H1 (cell line): ENCODE data around the gene RHOC. TPM values are rescaled to one million over a fixed set of nuclear protein-coding genes. Genes with fewer than 3 reads are reported as not detected.

Experiments used
- CTCF ChIA-PET: fragments of 300-600 bp; sonication (Branson Sonifier 250); formaldehyde crosslinking; loops from one replicate; lab custom pipeline; 2021; ENCODE audit not compliant: partially characterized antibody; lab: Charles Lee
- POLR2A ChIA-PET: fragments of 300-600 bp; sonication (Branson Sonifier 250); formaldehyde crosslinking; loops from one replicate; lab custom pipeline; 2021; ENCODE audit warnings: inconsistent platforms; ENCODE audit not compliant: partially characterized antibody; lab: Charles Lee
- DNase-seq, 2 experiments: peaks; one replicate each; pipeline versions ENCODE4 v3.0.0 to v3.0.0-alpha.2; 2010 to 2022; ENCODE audit warnings: low spot score in 2 of 2, low read depth in 1 of 2, mixed read lengths in 1 of 2
- FAIRE-seq: peaks from 2 replicates; lab custom pipeline; 2011; peaks lifted over from hg19 to GRCh38; lab: Jason Lieb, UNC
- H2AFZ ChIP-seq: 2 replicates; pipeline ENCODE4 v1.8.1; 2012; ENCODE audit warnings: low read length, inconsistent platforms
- H2AK5ac ChIP-seq: 2 replicates; pipeline ENCODE4 v1.6.1; 2013; ENCODE audit warnings: low read depth, low read length
- H2BK120ac ChIP-seq: replicated peaks from 2 replicates; pipeline ENCODE3; 2013; ENCODE audit warnings: low read depth, low read length, inconsistent platforms
- H2BK12ac ChIP-seq: 2 replicates; pipeline ENCODE4 v1.6.1; 2013; ENCODE audit warnings: low read depth, low read length
- H2BK15ac ChIP-seq: 2 replicates; pipeline ENCODE4 v1.6.1; 2013; ENCODE audit warnings: low read length
- H2BK20ac ChIP-seq: 2 replicates; pipeline ENCODE4 v1.6.1; 2013; ENCODE audit warnings: low read length
- H2BK5ac ChIP-seq: 2 replicates; pipeline ENCODE4 v1.6.1; 2013; ENCODE audit warnings: low read depth, low read length
- H3K14ac ChIP-seq: 2 replicates; pipeline ENCODE4 v1.6.1; 2013; ENCODE audit warnings: inconsistent platforms; ENCODE audit not compliant: insufficient read length
- H3K18ac ChIP-seq: 2 replicates; pipeline ENCODE4 v1.6.1; 2013; ENCODE audit warnings: low read length; ENCODE audit errors: extremely low read depth
- H3K23ac ChIP-seq: 2 replicates; pipeline ENCODE4 v1.6.1; 2013; ENCODE audit warnings: inconsistent platforms; ENCODE audit not compliant: insufficient read length
- H3K23me2 ChIP-seq: 2 replicates; pipeline ENCODE4 v1.6.1; 2013; ENCODE audit warnings: low read depth, low read length
- H3K27ac ChIP-seq: 2 replicates; pipeline ENCODE4 v1.6.1; 2011; ENCODE audit warnings: low read depth, low read length, inconsistent platforms
- H3K27me3 ChIP-seq, 4 experiments: replicated peaks in 1 of 4; 1 replicate in 1 of 4; 2 replicates in 3 of 4; pipeline versions ENCODE4 v1.6.1 to v1.8.1; 2011 to 2013; ENCODE audit warnings: low read length in 3 of 4, mild to moderate bottlenecking in 3 of 4, inconsistent platforms in 2 of 4, mixed read lengths in 2 of 4, moderate library complexity in 1 of 4; ENCODE audit not compliant: control insufficient read depth in 3 of 4, insufficient read depth in 3 of 4; ENCODE audit errors: extremely low read depth in 1 of 4
- H3K36me3 ChIP-seq, 4 experiments: 2 replicates each; pipeline versions ENCODE4 v1.6.1 to v1.8.1; 2011 to 2013; ENCODE audit warnings: mild to moderate bottlenecking in 4 of 4, low read length in 3 of 4, moderate library complexity in 2 of 4, control low read depth in 1 of 4, inconsistent platforms in 1 of 4; ENCODE audit not compliant: insufficient read depth in 4 of 4, control insufficient read depth in 2 of 4
- H3K4ac ChIP-seq: replicated peaks from 2 replicates; pipeline ENCODE3; 2013; ENCODE audit warnings: low read length, low read depth, mixed read lengths, inconsistent platforms; ENCODE audit not compliant: insufficient read length
- H3K4me1 ChIP-seq, 4 experiments: replicated peaks in 1 of 4; 1 replicate in 1 of 4; 2 replicates in 3 of 4; pipeline versions ENCODE4 v1.6.1 to v1.8.1; 2011 to 2013; ENCODE audit warnings: low read length in 3 of 4, inconsistent platforms in 2 of 4, mixed read lengths in 1 of 4; ENCODE audit not compliant: insufficient read depth in 4 of 4, control insufficient read depth in 3 of 4
- H3K4me2 ChIP-seq, 2 experiments: 2 replicates each; pipeline versions ENCODE4 v1.6.1 to v1.8.1; 2011 to 2013; ENCODE audit warnings: low read depth in 2 of 2, low read length in 2 of 2, control low read depth in 1 of 2, inconsistent platforms in 1 of 2, mild to moderate bottlenecking in 1 of 2; ENCODE audit not compliant: insufficient read depth in 1 of 2
- H3K4me3 ChIP-seq, 4 experiments: fragments of 200-600, 300-600 bp in 1 of 4; sonication (generic), shearing (Covaris generic), sonication (Bioruptor Twin) in 1 of 4; 2 replicates each; pipeline versions ENCODE4 v1.5.1 to v1.8.1; 2011 to 2016; ENCODE audit warnings: low read length in 4 of 4, low read depth in 3 of 4, control low read depth in 2 of 4, inconsistent platforms in 2 of 4, mild to moderate bottlenecking in 2 of 4, mixed read lengths in 1 of 4, moderate library complexity in 1 of 4; ENCODE audit not compliant: insufficient read depth in 2 of 4; ENCODE audit errors: extremely low read depth in 1 of 4
- H3K56ac ChIP-seq: replicated peaks from 2 replicates; pipeline ENCODE3; 2013; ENCODE audit warnings: low read depth, mild to moderate bottlenecking, mixed read lengths, low read length, inconsistent platforms; ENCODE audit not compliant: insufficient read length
- H3K79me1 ChIP-seq: 2 replicates; pipeline ENCODE4 v1.6.1; 2013; ENCODE audit warnings: low read depth, low read length, control low read depth
- H3K79me2 ChIP-seq, 2 experiments: 2 replicates each; pipeline versions ENCODE4 v1.6.1 to v1.8.1; 2012 to 2013; ENCODE audit warnings: low read length in 2 of 2, mild to moderate bottlenecking in 2 of 2, inconsistent platforms in 1 of 2; ENCODE audit not compliant: insufficient read depth in 2 of 2, control insufficient read depth in 1 of 2
- H3K9ac ChIP-seq, 4 experiments: replicated peaks in 1 of 4; 1 replicate in 1 of 4; 2 replicates in 3 of 4; pipeline versions ENCODE4 v1.6.1 to v1.8.1; 2011 to 2013; ENCODE audit warnings: low read depth in 3 of 4, low read length in 3 of 4, control low read depth in 2 of 4, mild to moderate bottlenecking in 2 of 4, moderate library complexity in 2 of 4, inconsistent platforms in 1 of 4; ENCODE audit errors: extremely low read depth in 1 of 4
- H3K9me3 ChIP-seq, 2 experiments: 2 replicates each; pipeline versions ENCODE4 v1.6.1 to v1.8.1; 2012 to 2013; ENCODE audit warnings: mild to moderate bottlenecking in 2 of 2, moderate library complexity in 2 of 2, control low read depth in 1 of 2, inconsistent platforms in 1 of 2, low read depth in 1 of 2, low read length in 1 of 2, mixed read lengths in 1 of 2; ENCODE audit not compliant: insufficient read depth in 2 of 2
- H4K20me1 ChIP-seq, 2 experiments: replicated peaks in 1 of 2; 2 replicates each; pipeline versions ENCODE3 to v1.8.1; 2011 to 2013; ENCODE audit warnings: inconsistent platforms in 2 of 2, low read length in 2 of 2, mild to moderate bottlenecking in 1 of 2; ENCODE audit not compliant: insufficient read depth in 2 of 2, control insufficient read depth in 1 of 2
- H4K5ac ChIP-seq: 2 replicates; pipeline ENCODE4 v1.6.1; 2013; ENCODE audit warnings: low read length, low read depth, mixed read lengths, inconsistent platforms; ENCODE audit not compliant: insufficient read length
- H4K8ac ChIP-seq: 2 replicates; pipeline ENCODE4 v1.8.0; 2013; ENCODE audit warnings: mild to moderate bottlenecking, moderate library complexity, low read length, inconsistent platforms; ENCODE audit not compliant: insufficient read depth; ENCODE audit errors: extremely low read depth
- H4K91ac ChIP-seq: replicated peaks from 2 replicates; pipeline ENCODE3; 2013; ENCODE audit warnings: low read length, mixed read lengths, inconsistent platforms; ENCODE audit not compliant: insufficient read length
- EP300 ChIP-seq, 2 experiments: IDR thresholded peaks; 1 replicate in 1 of 2; 2 replicates in 1 of 2; pipeline ENCODE4 v1.6.1; 2011 to 2012; ENCODE audit warnings: low read depth in 2 of 2, low read length in 2 of 2, mild to moderate bottlenecking in 2 of 2, borderline replicate concordance in 1 of 2, inconsistent platforms in 1 of 2, moderate library complexity in 1 of 2
- GTF2F1 ChIP-seq: IDR thresholded peaks from 2 replicates; pipeline ENCODE4 v1.6.1; 2012; ENCODE audit warnings: low read depth, low read length, improper control_type of control experiment, borderline replicate concordance
- WGBS, 2 experiments: shearing (Covaris generic) in 1 of 2; methylation state at CpG; one replicate each; pipeline versions ENCODE4 v1.1.6 to v1.1.7; 2013 to 2015; ENCODE audit warnings: low lambda C conversion rate in 2 of 2, mixed read lengths in 2 of 2, inconsistent platforms in 1 of 2, low coverage in 1 of 2, missing lambda C conversion rate in 1 of 2; ENCODE audit not compliant: insufficient replicate concordance in 2 of 2, insufficient coverage in 1 of 2, insufficient read length in 1 of 2; ENCODE audit errors: extremely low coverage in 1 of 2, missing lambda C conversion rate in 1 of 2; 5-methylcytosine and 5-hydroxymethylcytosine counted together
- polyA plus RNA-seq, 7 experiments: library from polyadenylated mRNA; depleted of rRNA in 3 of 7; stranded (reverse) in 5 of 7; unstranded in 2 of 7; fragments of >200 nt in 5 of 7; fragments of 200-250 nt in 2 of 7; gene quantifications; 1 replicate in 5 of 7; 2 replicates in 1 of 7; 4 replicates in 1 of 7; pipeline versions ENCODE4 v1.2.1 to v1.2.3, GENCODE V29; 2011 to 2013; ENCODE audit warnings: missing spikeins in 2 of 7, mixed read lengths in 2 of 7
- total RNA-seq: library from RNA; stranded (reverse); fragmentation: NEBNext Ultra II Directional; extraction: Animal tissue kit (Norgen Biotek cat#: 25700); gene quantifications from 2 replicates; pipeline ENCODE4 v1.2.1, GENCODE V29; 2021

Gene RHOC
- total and polyA plus RNA-seq, 2 of the 8 experiments (the other 6 are each of a cell fraction or from before 2014, with no cell fraction given): 53.6 to 97.5 TPM

GRCh38 chr1:112698366-112699310 is 8.3 kb downstream of the RHOC start:
- Histone ChIP-seq H3K14ac (no peak overlapping the region), H4K20me1 (peaks cover 12 to 30% of the 10 kb centered on the region in 2 experiments), H3K9me3 (no peaks in the 10 kb centered on the region), H3K4me3 (no peak overlapping the region), H2BK120ac (no peak overlapping the region), H3K9ac (no peak overlapping the region), H3K4me2 (no peak overlapping the region), H2BK20ac (no peak overlapping the region), H3K4me1 (peaks cover 5 to 34% (median 20%) of the 10 kb centered on the region in 4 experiments; a peak in 6 of 7 replicates), H2BK5ac (no peak overlapping the region), H2AFZ (no peak overlapping the region), H2BK15ac (no peak overlapping the region), H3K27ac (no peak overlapping the region), H2BK12ac (no peak overlapping the region), H3K23ac (no peak overlapping the region), H3K36me3 (peaks cover 12 to 39% (median 28%) of the 10 kb centered on the region in 4 experiments), H3K4ac (no peak overlapping the region), H3K79me1 (no peaks in the 10 kb centered on the region), H3K18ac (no peak overlapping the region), H3K79me2 (no peaks in the 10 kb centered on the region), H3K23me2 (no peaks in the 10 kb centered on the region), H4K5ac (no peak overlapping the region), H4K8ac (no peak overlapping the region), H2AK5ac (no peak overlapping the region), H3K56ac (no peak overlapping the region), H3K27me3 (peaks cover 0 to 2% (median under 1%) of the 10 kb centered on the region in 4 experiments; a peak in 2 of 7 replicates), H4K91ac (no peak overlapping the region)
- CTCF ChIA-PET: interaction anchor here (0.8 to 9.8 kb wide), 7 partner anchors 11 to 328 kb away, joined by 3 to 63 read pairs (median 3); partner anchors contain the start of genes MOV10 and PPM1J
- FAIRE-seq (no peak), DNase-seq (no peak)
- 82% methylated on average over 16 of the region's 17 CpGs; no CpG with 5 or more reads in 1 of the 2 experiments for WGBS, 2 experiments
- POLR2A ChIA-PET: interaction anchor here (0.6 to 6.8 kb wide), 9 partner anchors 11 to 379 kb away, joined by 3 to 76 read pairs (median 3); partner anchors contain the start of genes MOV10, PPM1J and ST7L
- TF ChIP-seq GTF2F1: no peak
- no peak for TF ChIP-seq EP300 (IDR thresholded peaks at IDR 0.05; ENCODE audit: borderline replicate concordance in 1 of 2, low read depth in 2 of 2, low read length in 2 of 2)
